Stomach smooth muscle (tissue), 2 donors: Measurements from ENCODE around the gene CD34.

Experiments
- H3K27ac ChIP-seq: one replicate; pipeline ENCODE4 v1.7.0; 2013; ENCODE audit warnings: mild to moderate bottlenecking, low read length, inconsistent platforms
- H3K27me3 ChIP-seq, 2 donors: one replicate each; pipeline ENCODE4 v1.7.0; 2013; ENCODE audit warnings: low read length in 2 of 2; ENCODE audit not compliant: insufficient read depth in 2 of 2, control insufficient read depth in 1 of 2
- H3K36me3 ChIP-seq, 2 donors: one replicate each; pipeline ENCODE4 v1.7.0; 2013; ENCODE audit warnings: low read length in 2 of 2; ENCODE audit not compliant: control insufficient read depth in 2 of 2, insufficient read depth in 2 of 2
- H3K4me1 ChIP-seq: one replicate; pipeline ENCODE4 v1.7.0; 2013; ENCODE audit warnings: low read length; ENCODE audit not compliant: control insufficient read depth, insufficient read depth
- H3K4me3 ChIP-seq, 2 donors: one replicate each; pipeline ENCODE4 v1.7.0; 2013; ENCODE audit warnings: low read length in 2 of 2
- H3K9ac ChIP-seq, 2 donors: one replicate each; pipeline ENCODE4 v1.7.0; 2013; ENCODE audit warnings: low read length in 2 of 2, mild to moderate bottlenecking in 1 of 2
- H3K9me3 ChIP-seq, 2 donors: one replicate each; pipeline ENCODE4 v1.7.0; 2013; ENCODE audit warnings: low read length in 2 of 2; ENCODE audit not compliant: control insufficient read depth in 2 of 2
- donor health status: healthy.
- donor health status: Pancreatic carcinoma.

The CD34 gene

DNA sequence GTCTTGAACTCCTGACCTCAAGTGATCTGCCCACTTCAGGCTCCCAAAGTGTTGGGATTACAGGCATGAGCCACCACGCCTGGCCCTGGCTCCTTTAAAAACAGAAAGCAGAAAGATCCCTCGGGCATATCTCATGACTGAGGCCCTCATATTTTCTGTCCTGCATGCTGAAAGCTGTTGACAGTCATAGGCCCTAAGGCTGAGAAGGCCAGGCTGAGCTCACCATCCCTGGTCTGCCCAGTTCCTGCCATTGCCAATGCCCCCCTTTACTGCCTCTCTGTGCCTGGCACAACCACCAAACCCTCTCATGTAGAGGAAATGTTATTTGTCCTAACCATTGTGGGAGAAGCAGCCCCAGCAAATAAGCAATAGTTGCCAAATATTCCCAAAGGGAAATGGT lies 12.7 kb downstream of the CD34 start:
- Histone ChIP-seq H3K4me3 (no peak overlapping the region), H3K9me3 (no peaks in the 10 kb centered on the region), H3K36me3 (peaks cover 0 to 2% of the 10 kb centered on the region in 2 donors), H3K9ac (no peak overlapping the region), H3K27me3 (peaks cover 0 to 2% of the 10 kb centered on the region in 2 donors), H3K27ac (no peak overlapping the region), H3K4me1 (peaks cover 6% of the 10 kb centered on the region)

DNA sequence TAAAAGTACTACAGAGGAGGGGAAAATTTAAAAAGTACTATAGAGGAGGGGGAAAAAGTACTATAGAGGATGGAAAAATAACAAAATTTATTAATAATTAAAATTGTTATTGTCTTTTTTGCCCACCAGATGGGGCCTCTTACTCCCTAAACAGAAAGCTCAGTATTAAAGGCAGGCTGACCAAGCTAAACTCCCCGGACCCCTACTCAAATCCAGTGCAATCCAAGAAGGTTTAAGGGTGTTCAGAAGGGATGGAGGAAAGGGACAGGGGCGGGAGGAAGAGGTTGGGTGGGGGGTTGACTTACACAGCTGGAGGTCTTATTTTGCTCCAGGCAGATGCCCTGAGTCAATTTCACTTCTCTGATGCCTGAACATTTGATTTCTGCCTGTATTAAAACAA lies 13.7 kb downstream of the CD34 start:
- Histone ChIP-seq H3K4me3 (no peak overlapping the region), H3K36me3 (peaks cover 0 to 2% of the 10 kb centered on the region in 2 donors), H3K4me1 (peaks cover 2% of the 10 kb centered on the region), H3K9ac (no peak overlapping the region), H3K27ac (no peak overlapping the region), H3K27me3 (peaks cover 0 to 2% of the 10 kb centered on the region in 2 donors), H3K9me3 (no peaks in the 10 kb centered on the region)

GRCh38 chr1:207896547-207896946 lies 14.4 kb downstream of the CD34 start:
- H3K4me1 ChIP-seq, result peaks cover 8% of the 10 kb centered on the region

GRCh38 chr1:207894704-207895103 lies 16.2 kb downstream of the CD34 start:
- no peak overlapping the region for H3K27ac ChIP-seq
- H3K4me3 ChIP-seq, result no peak overlapping the region

More at GRCh38 chr1:207896547-207896946, 14.4 kb downstream of the CD34 start:
- Histone ChIP-seq H3K36me3 (peaks cover 0 to 2% of the 10 kb centered on the region in 2 donors), H3K27me3 (peaks cover 0 to 2% of the 10 kb centered on the region in 2 donors), H3K27ac (no peak overlapping the region), H3K4me3 (no peak overlapping the region), H3K9me3 (no peaks in the 10 kb centered on the region), H3K9ac (no peak overlapping the region)

DNA sequence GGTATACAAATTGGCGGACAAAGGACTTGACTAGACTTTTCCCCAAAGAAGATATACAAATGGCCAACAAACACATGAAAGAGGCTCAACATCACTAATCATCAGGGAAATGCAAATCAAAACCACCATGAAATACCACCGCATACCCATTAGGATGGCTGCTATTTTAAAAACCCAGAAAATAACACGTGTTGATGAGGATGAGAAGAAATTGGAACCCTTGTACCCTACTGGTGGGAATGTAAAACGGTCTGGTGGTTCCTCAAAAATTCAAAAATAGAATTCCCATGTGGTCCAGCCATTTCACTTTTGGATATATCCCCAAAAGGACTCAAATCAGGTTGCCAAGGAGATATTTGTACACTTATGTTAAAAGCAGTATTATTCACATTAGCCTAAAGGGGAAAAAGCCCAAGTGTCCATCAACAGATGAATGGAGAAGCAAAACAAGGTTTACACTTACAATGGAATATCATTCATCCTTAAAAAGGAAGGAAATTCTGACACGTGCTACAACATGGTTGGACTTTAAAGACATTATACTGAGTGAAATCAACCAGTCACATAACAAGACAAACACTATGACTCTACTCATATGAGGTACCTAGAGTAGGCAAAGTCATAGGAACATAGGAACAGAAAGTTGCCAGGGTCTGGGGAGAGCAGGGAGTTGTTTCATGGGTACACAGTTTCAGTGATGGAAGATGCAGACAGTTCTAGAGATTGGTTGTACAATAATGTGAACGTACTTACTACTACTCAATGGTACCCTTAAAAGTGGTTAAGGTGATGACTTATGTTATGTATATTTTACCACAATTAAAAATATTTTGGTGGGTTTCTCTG lies 17.0 kb downstream of the CD34 start:
- Histone ChIP-seq H3K27ac (no peak overlapping the region), H3K9ac (no peak overlapping the region), H3K4me3 (no peak overlapping the region), H3K4me1 (peaks cover 29% of the 10 kb centered on the region), H3K36me3 (no peaks in the 10 kb centered on the region), H3K27me3 (peaks cover 0 to 2% of the 10 kb centered on the region in 2 donors), H3K9me3 (no peaks in the 10 kb centered on the region)

More at GRCh38 chr1:207894704-207895103, 16.2 kb downstream of the CD34 start:
- Histone ChIP-seq H3K36me3 (no peaks in the 10 kb centered on the region), H3K9ac (no peak overlapping the region), H3K9me3 (no peaks in the 10 kb centered on the region), H3K4me1 (peaks cover 25% of the 10 kb centered on the region), H3K27me3 (peaks cover 0 to 2% of the 10 kb centered on the region in 2 donors)

DNA sequence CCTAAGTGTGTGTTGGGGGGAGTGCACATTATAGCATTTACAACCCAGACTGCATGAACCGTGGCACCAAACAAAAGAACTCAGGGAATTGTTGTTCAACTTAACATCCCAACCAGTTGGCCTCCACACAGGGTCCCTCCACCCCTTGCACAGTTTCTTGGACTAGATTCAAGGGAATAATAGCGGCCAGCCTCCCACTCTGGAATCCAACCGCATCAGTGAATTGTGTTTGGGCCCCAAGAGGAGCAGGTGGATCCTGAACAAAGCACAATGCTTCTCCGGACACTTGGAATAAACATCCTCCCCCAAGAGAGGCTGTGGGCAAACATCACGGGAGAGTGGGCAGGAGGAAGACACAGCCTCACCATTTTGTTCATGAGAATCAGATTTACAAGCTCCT lies 18.2 kb downstream of the CD34 start:
- Histone ChIP-seq H3K4me1 (peaks cover 31% of the 10 kb centered on the region), H3K27ac (no peak overlapping the region), H3K4me3 (no peak overlapping the region), H3K9me3 (no peaks in the 10 kb centered on the region), H3K36me3 (no peaks in the 10 kb centered on the region), H3K27me3 (peaks cover 0 to 2% of the 10 kb centered on the region in 2 donors), H3K9ac (no peak overlapping the region)

DNA sequence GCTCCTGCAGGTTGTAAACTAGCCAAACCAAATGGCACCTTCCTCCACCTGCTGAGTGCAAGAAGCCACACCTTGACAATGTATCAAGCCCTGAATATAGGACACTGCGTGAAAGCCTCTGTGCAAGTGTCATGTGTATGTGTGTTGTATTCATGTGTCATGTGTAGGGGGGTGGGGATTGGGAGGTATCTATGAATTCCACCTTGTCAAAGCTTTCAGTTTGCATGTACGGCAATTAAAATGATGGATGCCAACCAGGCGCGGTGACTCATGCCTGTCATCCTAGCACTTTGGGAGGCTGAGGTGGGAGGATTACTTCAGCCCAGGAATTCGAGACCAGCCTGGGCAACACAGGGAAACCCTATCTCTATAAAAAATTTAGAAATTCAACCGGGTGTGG lies 19.8 kb downstream of the CD34 start:
- peaks cover 0 to 2% of the 10 kb centered on the region in 2 donors for H3K27me3 ChIP-seq
- H3K9ac ChIP-seq, result no peak overlapping the region
- no peak overlapping the region for H3K4me3 ChIP-seq
- H3K27ac ChIP-seq, result peak overlapping the region; percentile 41
- H3K9me3 ChIP-seq, result no peaks in the 10 kb centered on the region
- no peaks in the 10 kb centered on the region for H3K36me3 ChIP-seq
- H3K4me1 ChIP-seq, result peaks cover 38% of the 10 kb centered on the region

DNA sequence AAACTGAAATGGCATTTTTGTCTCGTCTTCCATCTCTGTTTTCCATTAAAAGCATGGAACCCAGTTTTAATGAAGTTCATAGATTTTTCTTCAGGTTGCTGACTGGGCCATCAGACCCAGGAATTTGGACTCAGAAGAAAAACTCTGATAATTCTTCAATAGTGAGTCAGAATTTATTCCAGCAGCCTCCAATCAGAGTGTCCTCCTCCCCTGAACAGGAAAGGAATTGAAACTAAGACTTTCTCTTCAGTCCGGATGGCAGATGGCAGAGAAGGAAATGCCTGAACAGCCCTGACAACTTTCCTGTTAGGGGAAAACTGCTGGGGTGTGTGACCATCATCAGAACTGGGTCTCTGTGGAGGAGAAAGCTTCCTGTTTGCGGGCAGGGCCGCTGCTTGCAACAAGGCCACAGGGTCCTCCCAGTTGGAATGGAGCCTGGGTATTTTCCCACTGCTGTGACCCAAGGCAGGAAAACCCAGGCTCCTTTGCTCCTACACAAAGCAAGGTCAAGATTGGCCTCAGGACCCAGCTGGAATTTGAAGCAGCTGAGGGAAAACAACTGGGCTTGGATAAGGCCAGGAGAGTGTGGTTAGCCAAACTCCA lies 20.7 kb downstream of the CD34 start:
- Histone ChIP-seq H3K36me3 (no peaks in the 10 kb centered on the region), H3K4me1 (peaks cover 46% of the 10 kb centered on the region), H3K9ac (peak overlapping the region in 1 of 2 donors; percentile 36), H3K4me3 (no peak overlapping the region), H3K27ac (peak overlapping the region; percentile 41), H3K9me3 (no peaks in the 10 kb centered on the region), H3K27me3 (peaks cover 0 to 2% of the 10 kb centered on the region in 2 donors)

DNA sequence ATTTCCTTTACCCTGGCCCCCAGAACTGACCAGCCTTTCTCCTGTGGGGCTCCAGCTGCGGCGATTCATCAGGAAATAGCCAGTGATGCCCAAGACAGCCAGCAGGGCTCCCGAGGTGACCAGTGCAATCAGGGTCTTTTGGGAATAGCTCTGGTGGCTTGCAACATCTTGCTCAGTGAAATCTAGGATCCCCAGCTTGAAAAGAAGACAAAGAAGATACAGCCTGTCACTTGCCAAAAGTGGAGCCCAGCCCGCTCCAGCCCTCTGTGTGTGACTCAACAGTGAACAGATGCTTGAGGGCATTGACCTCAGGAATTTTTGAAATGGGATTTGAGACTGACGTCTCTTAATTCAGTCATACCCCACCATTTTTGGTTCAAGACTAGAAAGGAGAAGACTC lies 22.3 kb downstream of the CD34 start:
- Histone ChIP-seq H3K4me3 (no peak overlapping the region), H3K36me3 (no peaks in the 10 kb centered on the region), H3K27me3 (no peaks in the 10 kb centered on the region), H3K9ac (no peak overlapping the region), H3K27ac (no peak overlapping the region), H3K4me1 (peaks cover 56% of the 10 kb centered on the region), H3K9me3 (no peaks in the 10 kb centered on the region)

- Histone ChIP-seq H3K27ac (peak overlapping the region; percentile 2), H3K9ac (no peak overlapping the region), H3K4me1 (peaks cover 55% of the 10 kb centered on the region), H3K36me3 (no peaks in the 10 kb centered on the region), H3K27me3 (no peaks in the 10 kb centered on the region), H3K4me3 (no peak overlapping the region), H3K9me3 (no peaks in the 10 kb centered on the region)
These were observed 23.3 kb downstream of the CD34 start for GRCh38 chr1:207887542-207888201.
